IMR-90 (cell line): ENCODE measurements around the gene LMAN2L. TPM values are rescaled to one million over a fixed set of nuclear protein-coding genes. Genes with fewer than 3 reads are reported as not detected.

Experiments
- ATAC-seq: fragments of 200-7000 bp; cut with Tn5 transposase; 2 replicates; pipeline ENCODE4 v1.9.1; 2020; ENCODE audit warnings: low read depth, mild to moderate bottlenecking, moderate library complexity
- BruUV-seq: library from RNA; stranded (reverse); fragments of 400-500 nt; replicated peaks from 2 replicates; lab custom pipeline; 2021; lab: Mats Ljungman, UMichigan
- CTCF ChIA-PET: fragments of 300-600 bp; formaldehyde crosslinking; extraction: SDS; loops from one replicate; lab custom pipeline; 2021; ENCODE audit warnings: antibody characterized with exemption; lab: Yijun Ruan, JAX
- POLR2A ChIA-PET: fragments of 300-600 bp; sonication (Branson Sonifier 250); formaldehyde crosslinking; loops from one replicate; lab custom pipeline; 2022; ENCODE audit warnings: antibody characterized with exemption; ENCODE audit not compliant: unreplicated experiment; lab: Charles Lee
- DNase-seq: peaks from one replicate; pipeline ENCODE4 v3.0.0; 2013
- H2AFZ ChIP-seq: replicated peaks from 2 replicates; pipeline ENCODE3; 2013; ENCODE audit warnings: low read length, mild to moderate bottlenecking; ENCODE audit not compliant: poor library complexity
- H2AK5ac ChIP-seq: 2 replicates; pipeline ENCODE4 v1.6.1; 2013; ENCODE audit warnings: low read depth, low read length, inconsistent platforms
- H2AK9ac ChIP-seq: replicated peaks from 2 replicates; pipeline ENCODE3; 2013; ENCODE audit warnings: mild to moderate bottlenecking, low read depth, low read length, moderate library complexity; ENCODE audit not compliant: poor library complexity
- H2BK120ac ChIP-seq: 2 replicates; pipeline ENCODE4 v1.6.1; 2013; ENCODE audit warnings: low read depth, low read length, inconsistent platforms
- H2BK15ac ChIP-seq: 3 replicates; pipeline ENCODE4 v1.6.1; 2013; ENCODE audit warnings: low read depth, low read length, inconsistent platforms
- H2BK20ac ChIP-seq: 2 replicates; pipeline ENCODE4 v1.6.1; 2013; ENCODE audit warnings: low read depth, mild to moderate bottlenecking, inconsistent platforms, low read length, moderate library complexity
- H2BK5ac ChIP-seq: 2 replicates; pipeline ENCODE4 v1.6.1; 2013; ENCODE audit warnings: mild to moderate bottlenecking, low read depth, low read length, inconsistent platforms; ENCODE audit not compliant: poor library complexity, severe bottlenecking
- H3K14ac ChIP-seq: replicated peaks from 2 replicates; pipeline ENCODE4 v1.6.1; 2013; ENCODE audit warnings: low read depth, low read length, inconsistent platforms
- H3K18ac ChIP-seq: 2 replicates; pipeline ENCODE4 v1.6.1; 2013; ENCODE audit warnings: low read depth, low read length, control low read depth
- H3K23ac ChIP-seq: 2 replicates; pipeline ENCODE4 v1.6.1; 2013; ENCODE audit warnings: low read depth, low read length, inconsistent platforms
- H3K27ac ChIP-seq: 2 replicates; pipeline ENCODE4 v1.5.1; 2013; ENCODE audit warnings: mild to moderate bottlenecking, control low read depth, low read length; ENCODE audit not compliant: insufficient read depth
- H3K27me3 ChIP-seq: 2 replicates; pipeline ENCODE4 v1.6.1; 2013; ENCODE audit warnings: low read length; ENCODE audit not compliant: control insufficient read depth, insufficient read depth
- H3K36me3 ChIP-seq: 2 replicates; pipeline ENCODE4 v1.6.1; 2013; ENCODE audit warnings: low read length, mixed read lengths; ENCODE audit not compliant: control insufficient read depth, insufficient read depth
- H3K4ac ChIP-seq: 2 replicates; pipeline ENCODE4 v1.6.1; 2013; ENCODE audit warnings: low read depth, low read length, inconsistent platforms
- H3K4me1 ChIP-seq: 2 replicates; pipeline ENCODE4 v1.6.1; 2013; ENCODE audit warnings: low read length, mixed read lengths; ENCODE audit not compliant: control insufficient read depth, insufficient read depth
- H3K4me2 ChIP-seq: 2 replicates; pipeline ENCODE4 v1.6.1; 2013; ENCODE audit warnings: low read depth, mild to moderate bottlenecking, control low read depth, low read length, moderate library complexity
- H3K4me3 ChIP-seq: 2 replicates; pipeline ENCODE4 v1.5.1; 2013; ENCODE audit warnings: low read depth, mild to moderate bottlenecking, control low read depth, low read length, moderate library complexity; ENCODE audit not compliant: insufficient read depth
- H3K56ac ChIP-seq: 2 replicates; pipeline ENCODE4 v1.6.1; 2013; ENCODE audit warnings: low read length, inconsistent platforms; ENCODE audit not compliant: insufficient read depth; ENCODE audit errors: extremely low read depth
- H3K79me1 ChIP-seq, 2 experiments: 2 replicates each; pipeline ENCODE4 v1.6.1; 2013; ENCODE audit warnings: low read length in 2 of 2, inconsistent platforms in 1 of 2, low read depth in 1 of 2
- H3K9ac ChIP-seq: 2 replicates; pipeline ENCODE4 v1.6.1; 2013; ENCODE audit warnings: low read depth, low read length, control low read depth
- H3K9me1 ChIP-seq: 2 replicates; pipeline ENCODE4 v1.6.1; 2013; ENCODE audit warnings: low read length, inconsistent platforms; ENCODE audit not compliant: insufficient read depth
- H3K9me3 ChIP-seq: 2 replicates; pipeline ENCODE4 v1.6.1; 2013; ENCODE audit warnings: low read length; ENCODE audit not compliant: control insufficient read depth, insufficient read depth
- H4K20me1 ChIP-seq: 2 replicates; pipeline ENCODE4 v1.6.1; 2013; ENCODE audit warnings: low read length, inconsistent platforms; ENCODE audit not compliant: insufficient read depth
- H4K5ac ChIP-seq: 2 replicates; pipeline ENCODE4 v1.6.1; 2013; ENCODE audit warnings: mild to moderate bottlenecking, low read depth, low read length, control low read depth
- H4K8ac ChIP-seq, 2 experiments: 2 replicates each; pipeline ENCODE4 v1.6.1; 2013; ENCODE audit warnings: low read depth in 2 of 2, low read length in 2 of 2, control low read depth in 1 of 2, inconsistent platforms in 1 of 2
- H4K91ac ChIP-seq: 2 replicates; pipeline ENCODE4 v1.6.1; 2013; ENCODE audit warnings: low read depth, low read length, inconsistent platforms; ENCODE audit not compliant: insufficient read depth
- CEBPB ChIP-seq: IDR thresholded peaks from 2 replicates; pipeline ENCODE4 v1.6.1; 2012; ENCODE audit warnings: low read depth, low read length, improper control_type of control experiment
- CHD1 ChIP-seq: IDR thresholded peaks from 2 replicates; pipeline ENCODE4 v1.6.1; 2012; ENCODE audit warnings: low read depth, low read length, improper control_type of control experiment
- FOS ChIP-seq: fragments of 150-350 bp; IDR thresholded peaks from 2 replicates; pipeline ENCODE4 v1.6.1; 2016; ENCODE audit warnings: low read depth, low read length
- MAFK ChIP-seq: IDR thresholded peaks from 2 replicates; pipeline ENCODE4 v1.6.1; 2012; ENCODE audit warnings: low read depth, low read length, improper control_type of control experiment
- MXI1 ChIP-seq: IDR thresholded peaks from 2 replicates; pipeline ENCODE4 v1.6.1; 2012; ENCODE audit warnings: low read depth, mild to moderate bottlenecking, low read length, moderate library complexity, borderline replicate concordance
- NFE2L2 ChIP-seq: fragments of 150-350 bp; IDR thresholded peaks from 2 replicates; pipeline ENCODE4 v1.6.1; 2016; ENCODE audit warnings: low read depth, mild to moderate bottlenecking, low read length
- POLR2A ChIP-seq: IDR thresholded peaks from 2 replicates; pipeline ENCODE4 v1.6.1; 2012; ENCODE audit warnings: mild to moderate bottlenecking, low read depth, low read length
- RAD21 ChIP-seq: IDR thresholded peaks from 2 replicates; pipeline ENCODE4 v1.6.1; 2012; ENCODE audit warnings: low read length, improper control_type of control experiment
- RCOR1 ChIP-seq: IDR thresholded peaks from 2 replicates; pipeline ENCODE4 v1.6.1; 2012; ENCODE audit warnings: mild to moderate bottlenecking, low read length, improper control_type of control experiment; ENCODE audit not compliant: insufficient replicate concordance
- RFX5 ChIP-seq: IDR thresholded peaks from 2 replicates; pipeline ENCODE4 v1.8.0; 2012; ENCODE audit warnings: low read depth, mild to moderate bottlenecking, low read length, moderate library complexity
- SMC3 ChIP-seq: fragments of 150-350 bp; IDR thresholded peaks from 2 replicates; pipeline ENCODE4 v1.6.1; 2016; ENCODE audit warnings: low read depth, mild to moderate bottlenecking, antibody characterized with exemption, low read length, moderate library complexity
- USF2 ChIP-seq: fragments of 150-350 bp; IDR thresholded peaks from 2 replicates; pipeline ENCODE4 v1.6.1; 2017; ENCODE audit warnings: mild to moderate bottlenecking, antibody characterized with exemption, low read length, low read depth
- WGBS, 2 experiments: methylation state at CpG; one replicate each; pipeline versions ENCODE4 v1.1.5 to v1.1.7; 2013; ENCODE audit warnings: missing lambda C conversion rate in 2 of 2; ENCODE audit not compliant: insufficient read length in 1 of 2; ENCODE audit errors: extremely low coverage in 2 of 2; 5-methylcytosine and 5-hydroxymethylcytosine counted together
- dilution Hi-C: fragments of 300-500 bp; cut with HindIII; formaldehyde crosslinking; loops from one replicate; pipeline ENCODE4 v1.14.3; 2018; ENCODE audit warnings: low sequenced_read_pairs; ENCODE audit not compliant: unreplicated experiment
- in situ Hi-C: fragments of 300-500 bp; cut with MboI; formaldehyde crosslinking; loops from 3 replicates; pipeline ENCODE4 v1.14.3; 2019; ENCODE audit warnings: low sequenced_read_pairs, inconsistent platforms, mixed read lengths
- intact Hi-C: fragments of 100-400 bp; cut with micrococcal nuclease; formaldehyde crosslinking; loops from 2 replicates; pipeline ENCODE4 v1.10.0; 2022
- polyA plus RNA-seq, 3 experiments: library from polyadenylated mRNA; depleted of rRNA; stranded (reverse); fragments of >200 nt; gene quantifications; 2 replicates each; pipeline ENCODE4 v1.2.3, GENCODE V29; 2012; ENCODE audit warnings: low replicate concordance in 1 of 3
- total RNA-seq: library from RNA; depleted of rRNA; stranded (reverse); fragments of >200 nt; gene quantifications from 2 replicates; pipeline ENCODE4 v1.2.3, GENCODE V29; 2012
- TF ChIP-seq, protein P1 (sequence below): conservative IDR thresholded peaks from 2 replicates; pipeline ENCODE4 v1.5.1; 2012; ENCODE audit warnings: mild to moderate bottlenecking, low read depth, low read length, improper control_type of control experiment

Gene LMAN2L
- total and polyA plus RNA-seq, 2 of the 4 experiments (the other 2 are of a cell fraction), result 22.5 to 22.9 TPM

DNA sequence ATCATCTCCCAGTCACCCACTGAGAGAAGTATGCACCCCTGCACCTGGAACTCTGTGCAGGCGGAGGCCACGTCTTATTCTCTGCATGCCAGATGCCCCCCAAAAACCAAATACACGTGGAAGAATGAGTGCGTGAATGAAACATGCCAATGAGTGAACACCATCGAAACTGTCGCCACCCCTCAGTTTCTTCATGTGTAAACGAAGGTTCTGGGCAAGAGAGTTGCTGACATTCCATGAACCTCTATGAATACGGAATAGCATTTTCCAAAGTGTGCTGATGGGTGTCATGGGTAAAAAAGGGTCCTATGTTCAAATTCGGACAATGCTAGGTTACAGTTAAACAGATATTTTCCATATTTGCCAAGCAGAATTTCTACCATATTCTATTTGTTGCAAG, 77.5 kb downstream of the LMAN2L start:
- dilution Hi-C loops, result no loop called here
- ATAC-seq, result no peak

More for the DNA sequence above, 77.5 kb downstream of the LMAN2L start:
- Histone ChIP-seq H2AK9ac (no peak overlapping the region), H2BK20ac (no peak overlapping the region), H3K9ac (no peak overlapping the region), H2BK15ac (no peak overlapping the region), H3K27ac (no peak overlapping the region), H3K4me3 (no peak overlapping the region), H3K18ac (no peak overlapping the region), H3K9me1 (peaks cover 7% of the 10 kb centered on the region), H3K79me1 (0 out of 4 replicates have a peak, but pooled peaks cover 0 to 5% of the 10 kb centered on the region in 2 experiments), H3K23ac (no peak overlapping the region), H4K91ac (no peak overlapping the region), H2AFZ (no peak overlapping the region), H3K4ac (0 out of 2 replicates have a peak overlapping the region, but pooled peaks have one; percentile 3), H3K14ac (no peak overlapping the region), H2BK5ac (no peak overlapping the region), H4K5ac (no peak overlapping the region), H3K9me3 (no peaks in the 10 kb centered on the region), H3K56ac (no peak overlapping the region), H3K4me1 (peaks cover 4% of the 10 kb centered on the region), H2BK120ac (no peak overlapping the region), H3K27me3 (no peaks in the 10 kb centered on the region), H3K4me2 (no peak overlapping the region), H4K8ac (no peak overlapping the region), H4K20me1 (no peaks in the 10 kb centered on the region), H2AK5ac (no peak overlapping the region), H3K36me3 (no peaks in the 10 kb centered on the region)
- TF ChIP-seq POLR2A, result no peak
- TF ChIP-seq FOS, result no peak
- TF ChIP-seq RCOR1, result no peak
- no peak for TF ChIP-seq SMC3
- TF ChIP-seq, protein P1, sequence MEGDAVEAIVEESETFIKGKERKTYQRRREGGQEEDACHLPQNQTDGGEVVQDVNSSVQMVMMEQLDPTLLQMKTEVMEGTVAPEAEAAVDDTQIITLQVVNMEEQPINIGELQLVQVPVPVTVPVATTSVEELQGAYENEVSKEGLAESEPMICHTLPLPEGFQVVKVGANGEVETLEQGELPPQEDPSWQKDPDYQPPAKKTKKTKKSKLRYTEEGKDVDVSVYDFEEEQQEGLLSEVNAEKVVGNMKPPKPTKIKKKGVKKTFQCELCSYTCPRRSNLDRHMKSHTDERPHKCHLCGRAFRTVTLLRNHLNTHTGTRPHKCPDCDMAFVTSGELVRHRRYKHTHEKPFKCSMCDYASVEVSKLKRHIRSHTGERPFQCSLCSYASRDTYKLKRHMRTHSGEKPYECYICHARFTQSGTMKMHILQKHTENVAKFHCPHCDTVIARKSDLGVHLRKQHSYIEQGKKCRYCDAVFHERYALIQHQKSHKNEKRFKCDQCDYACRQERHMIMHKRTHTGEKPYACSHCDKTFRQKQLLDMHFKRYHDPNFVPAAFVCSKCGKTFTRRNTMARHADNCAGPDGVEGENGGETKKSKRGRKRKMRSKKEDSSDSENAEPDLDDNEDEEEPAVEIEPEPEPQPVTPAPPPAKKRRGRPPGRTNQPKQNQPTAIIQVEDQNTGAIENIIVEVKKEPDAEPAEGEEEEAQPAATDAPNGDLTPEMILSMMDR, result no peak
- no peak for TF ChIP-seq USF2
- TF ChIP-seq RFX5, result no peak
- TF ChIP-seq MXI1, result no peak
- no peak for TF ChIP-seq RAD21
- TF ChIP-seq CEBPB, result no peak
- no peak for TF ChIP-seq MAFK
- no peak for TF ChIP-seq NFE2L2
- TF ChIP-seq CHD1, result no peak
- POLR2A ChIA-PET, result no interaction called here
- DNase-seq, result no peak
- no TSS peak for BruUV-seq
- in situ Hi-C loops (no loop called here), intact Hi-C loops (no loop called here)
- 95% methylated on average over 3 of the region's 9 CpGs; no CpG with 5 or more reads in 1 of the 2 experiments for WGBS, 2 experiments
- CTCF ChIA-PET, result no interaction called here
